Measurements from ENCODE around the gene ADAMTS20. TPM values are rescaled to one million over a fixed set of nuclear protein-coding genes. Genes with fewer than 3 reads are reported as not detected.

ADAMTS20 gene
- polyA plus RNA-seq (2012; ENCODE audit: insufficient read depth, insufficient read length, low read depth) = not detected

GRCh38 chr12:43551971-43552559 is at the start of gene ADAMTS20:
Gene ADAMTS20, minus strand, starts transcription at chr12:43552203. Its CDS starts 282 bp downstream, at chr12:43551921.
- DNase-seq = peak; percentile 55
- Histone ChIP-seq H3K36me3 (no peaks in the 10 kb centered on the region), H3K9me3 (no peaks in the 10 kb centered on the region), H3K4me1 (no peaks in the 10 kb centered on the region), H3K27me3 (peaks cover 24% of the 10 kb centered on the region), H3K4me3 (ENCODE audit: low read depth, low read length) (peak within 1 kb of the TSS; percentile 45)
- TF ChIP-seq CTCF (IDR thresholded peaks at IDR 0.05; ENCODE audit: low read depth, low read length) = peak; percentile 17; the same call in 1 of the 2 replicates

GRCh38 chr12:43599708-43600107 is 47.7 kb upstream of the ADAMTS20 start:
- Histone ChIP-seq H3K4me1 (no peaks in the 10 kb centered on the region), H3K36me3 (no peaks in the 10 kb centered on the region), H3K9me3 (no peaks in the 10 kb centered on the region), H3K4me3 (ENCODE audit: low read depth, low read length) (no peak overlapping the region), H3K27me3 (no peaks in the 10 kb centered on the region)
- TF ChIP-seq CTCF (IDR thresholded peaks at IDR 0.05; ENCODE audit: low read depth, low read length) = no peak
- no peak for DNase-seq

- H3K4me3 ChIP-seq (ENCODE audit: low read depth, low read length) = no peak overlapping the region
- no peaks in the 10 kb centered on the region for H3K27me3 ChIP-seq
- no peaks in the 10 kb centered on the region for H3K36me3 ChIP-seq
- H3K9me3 ChIP-seq = no peaks in the 10 kb centered on the region
- no peak for TF ChIP-seq CTCF (IDR thresholded peaks at IDR 0.05; ENCODE audit: low read depth, low read length)
- no peaks in the 10 kb centered on the region for H3K4me1 ChIP-seq
- no peak for DNase-seq
Observed at GRCh38 chr12:43599066-43599465, 47.1 kb upstream of the ADAMTS20 start.

- Histone ChIP-seq H3K27me3 (no peaks in the 10 kb centered on the region; the same call in 1 of the 2 replicates), H3K4me1 (no peaks in the 10 kb centered on the region)
- no peak for TF ChIP-seq CTCF (IDR thresholded peaks at IDR 0.05; ENCODE audit: low read depth, low read length)
Observed at GRCh38 chr12:43590307-43590706, 38.3 kb upstream of the ADAMTS20 start.

GRCh38 chr12:43586646-43587245 is 34.7 kb upstream of the ADAMTS20 start:
- no peak overlapping the region for H3K4me3 ChIP-seq (ENCODE audit: low read depth, low read length)
- H3K4me1 ChIP-seq = no peaks in the 10 kb centered on the region
- no peak for DNase-seq
- no peak for TF ChIP-seq CTCF (IDR thresholded peaks at IDR 0.05; ENCODE audit: low read depth, low read length)
- H3K9me3 ChIP-seq = no peaks in the 10 kb centered on the region
- H3K27me3 ChIP-seq = no peaks in the 10 kb centered on the region; the same call in 1 of the 2 replicates
- H3K36me3 ChIP-seq = no peaks in the 10 kb centered on the region

More at GRCh38 chr12:43590307-43590706, 38.3 kb upstream of the ADAMTS20 start:
- Histone ChIP-seq H3K9me3 (no peaks in the 10 kb centered on the region), H3K4me3 (ENCODE audit: low read depth, low read length) (no peak overlapping the region), H3K36me3 (no peaks in the 10 kb centered on the region)
- no peak for DNase-seq

GRCh38 chr12:43585676-43586075 is 33.7 kb upstream of the ADAMTS20 start:
- Histone ChIP-seq H3K27me3 (no peaks in the 10 kb centered on the region), H3K4me3 (ENCODE audit: low read depth, low read length) (no peak overlapping the region), H3K4me1 (no peaks in the 10 kb centered on the region), H3K9me3 (no peaks in the 10 kb centered on the region), H3K36me3 (no peaks in the 10 kb centered on the region)
- DNase-seq = no peak
- no peak for TF ChIP-seq CTCF (IDR thresholded peaks at IDR 0.05; ENCODE audit: low read depth, low read length)
